ENCODE data around the gene RPTOR.

The RPTOR gene

DNA sequence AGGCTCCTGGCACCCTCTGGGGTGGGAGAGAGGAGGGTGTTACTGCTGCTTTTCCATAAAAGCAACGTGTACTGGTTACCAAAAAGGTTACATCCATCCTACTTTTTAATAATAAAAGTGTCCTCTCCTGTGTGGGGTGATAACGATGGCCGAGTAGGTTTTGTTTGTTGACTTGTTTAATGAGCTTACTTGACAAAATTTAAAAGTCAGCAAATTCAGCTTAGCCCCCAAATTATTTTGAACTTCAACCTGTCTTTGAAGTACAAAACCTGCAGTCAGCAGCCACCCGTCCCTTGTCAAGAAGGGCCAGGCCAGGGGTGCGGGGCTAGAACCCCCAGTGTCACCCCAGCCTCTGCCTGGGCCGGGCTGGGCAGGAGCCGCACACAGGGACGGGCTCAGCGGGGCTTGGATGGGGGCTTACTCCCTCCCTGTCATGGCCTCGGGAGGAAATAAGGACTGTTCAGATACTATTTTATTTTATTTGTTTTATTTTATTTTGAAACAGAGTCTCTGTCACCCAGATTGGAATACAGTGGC, 343.1 kb downstream of the RPTOR start:
- TF ChIP-seq, protein P1, sequence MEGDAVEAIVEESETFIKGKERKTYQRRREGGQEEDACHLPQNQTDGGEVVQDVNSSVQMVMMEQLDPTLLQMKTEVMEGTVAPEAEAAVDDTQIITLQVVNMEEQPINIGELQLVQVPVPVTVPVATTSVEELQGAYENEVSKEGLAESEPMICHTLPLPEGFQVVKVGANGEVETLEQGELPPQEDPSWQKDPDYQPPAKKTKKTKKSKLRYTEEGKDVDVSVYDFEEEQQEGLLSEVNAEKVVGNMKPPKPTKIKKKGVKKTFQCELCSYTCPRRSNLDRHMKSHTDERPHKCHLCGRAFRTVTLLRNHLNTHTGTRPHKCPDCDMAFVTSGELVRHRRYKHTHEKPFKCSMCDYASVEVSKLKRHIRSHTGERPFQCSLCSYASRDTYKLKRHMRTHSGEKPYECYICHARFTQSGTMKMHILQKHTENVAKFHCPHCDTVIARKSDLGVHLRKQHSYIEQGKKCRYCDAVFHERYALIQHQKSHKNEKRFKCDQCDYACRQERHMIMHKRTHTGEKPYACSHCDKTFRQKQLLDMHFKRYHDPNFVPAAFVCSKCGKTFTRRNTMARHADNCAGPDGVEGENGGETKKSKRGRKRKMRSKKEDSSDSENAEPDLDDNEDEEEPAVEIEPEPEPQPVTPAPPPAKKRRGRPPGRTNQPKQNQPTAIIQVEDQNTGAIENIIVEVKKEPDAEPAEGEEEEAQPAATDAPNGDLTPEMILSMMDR (IDR thresholded peaks at IDR 0.05; ENCODE audit: insufficient read depth, low read depth, low read length, missing control alignments): no peak
- no peak overlapping the region for H3K4me3 ChIP-seq (ENCODE audit: low read depth, low read length)

DNA sequence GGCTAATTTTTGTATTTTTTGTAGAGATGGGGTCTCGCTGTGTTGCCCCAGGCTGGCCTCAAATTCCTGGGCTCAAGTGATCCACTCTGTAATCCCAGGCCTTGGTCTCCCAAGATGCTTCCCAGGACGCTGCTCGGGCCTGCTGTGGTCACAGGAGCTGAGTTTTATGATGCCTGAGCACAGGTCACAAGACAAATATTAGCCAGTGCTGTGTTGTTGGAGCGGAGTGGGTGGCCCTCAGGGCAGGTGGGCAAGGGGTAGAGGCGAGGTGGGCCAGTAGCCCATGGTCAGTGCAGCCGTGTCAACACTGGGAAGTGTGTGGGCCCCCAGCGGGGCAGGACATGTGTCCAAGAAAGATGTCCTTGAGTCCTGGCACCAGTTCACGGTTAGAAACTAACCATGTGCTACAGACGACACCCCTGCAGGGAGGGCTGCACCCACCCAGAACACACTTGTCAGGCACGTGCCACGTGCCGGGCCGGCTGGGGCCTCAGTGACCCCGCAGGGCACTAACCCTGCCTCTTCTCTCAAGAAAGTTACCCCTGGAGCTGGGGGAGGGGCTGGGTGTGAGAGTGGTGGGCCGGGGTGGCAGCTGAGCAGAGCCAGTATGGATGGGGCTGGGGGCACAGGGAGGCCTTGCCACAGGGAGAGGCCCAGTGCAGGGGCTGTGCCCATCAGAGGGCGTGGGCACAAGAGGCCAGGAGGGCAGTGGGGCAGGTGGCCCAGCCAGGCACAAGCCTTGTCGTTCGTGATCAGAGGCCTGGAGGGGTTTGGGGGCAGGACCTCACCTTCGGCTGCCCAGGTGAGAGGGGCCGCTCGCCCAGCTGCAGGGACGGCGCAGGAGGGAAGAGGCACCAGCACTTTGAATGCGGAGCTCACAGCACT, 343.9 kb downstream of the RPTOR start:
- TF ChIP-seq, protein P1 (IDR thresholded peaks at IDR 0.05; ENCODE audit: insufficient read depth, low read depth, low read length, missing control alignments): no peak
- DNase-seq (ENCODE audit: low read depth): no peak
- H3K4me3 ChIP-seq (ENCODE audit: low read depth, low read length): no peak overlapping the region

More for the DNA sequence above, 343.1 kb downstream of the RPTOR start:
- DNase-seq (ENCODE audit: low read depth): no peak

DNA sequence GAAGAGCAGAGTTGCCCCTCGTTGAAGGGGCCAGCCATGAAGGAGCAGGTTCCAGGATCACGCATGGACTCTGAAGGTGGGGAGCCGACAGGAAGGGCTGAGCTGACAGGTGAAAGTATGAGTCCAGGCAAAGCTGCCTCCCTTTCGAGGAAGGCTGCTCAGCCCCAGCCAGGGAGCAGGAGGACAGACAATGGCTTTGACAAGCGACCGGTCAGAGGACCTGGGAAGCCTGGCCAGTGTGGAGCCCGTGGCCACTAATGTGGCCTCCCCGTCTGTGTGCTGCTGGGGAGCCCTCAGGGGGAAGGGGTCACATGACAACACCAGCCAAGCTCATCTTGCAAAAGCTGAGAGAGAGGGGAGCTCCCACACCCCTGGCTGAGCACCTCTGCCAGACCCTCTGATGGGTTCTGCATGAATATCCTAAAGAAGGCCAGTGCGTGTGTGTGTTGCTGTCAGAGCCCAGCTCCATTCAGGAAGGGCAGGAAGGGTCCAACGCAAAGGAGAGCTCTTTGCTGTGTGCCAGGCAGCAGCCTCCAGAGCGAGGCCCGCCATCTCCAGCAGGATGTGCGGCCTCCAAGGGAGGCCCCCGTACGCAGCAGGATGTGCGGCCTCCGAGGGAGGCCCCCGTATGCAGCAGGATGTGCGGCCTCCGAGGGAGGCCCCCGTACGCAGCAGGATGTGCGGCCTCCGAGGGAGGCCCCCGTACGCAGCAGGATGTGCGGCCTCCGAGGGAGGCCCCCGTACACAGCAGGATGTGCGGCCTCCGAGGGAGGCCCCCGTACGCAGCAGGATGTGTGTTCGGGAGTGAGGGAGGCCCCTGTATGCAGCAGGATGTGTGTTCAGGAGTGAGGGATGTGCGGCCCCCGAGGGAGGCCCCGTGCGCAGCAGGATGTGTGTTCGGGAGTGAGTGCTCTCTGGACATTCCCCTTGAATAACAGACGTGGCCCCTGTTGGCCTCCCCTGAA, 344.9 kb downstream of the RPTOR start:
- TF ChIP-seq, protein P1 (IDR thresholded peaks at IDR 0.05; ENCODE audit: insufficient read depth, low read depth, low read length, missing control alignments): no peak
- H3K4me3 ChIP-seq (ENCODE audit: low read depth, low read length): no peak overlapping the region
- DNase-seq (ENCODE audit: low read depth): no peak

GRCh38 chr17:80890196-80890920, 345.7 kb downstream of the RPTOR start:
- TF ChIP-seq, protein P1 (IDR thresholded peaks at IDR 0.05; ENCODE audit: insufficient read depth, low read depth, low read length, missing control alignments): no peak
- peak overlapping the region; percentile 52 for H3K4me3 ChIP-seq (ENCODE audit: low read depth, low read length)
- no peak for DNase-seq (ENCODE audit: low read depth)

DNA sequence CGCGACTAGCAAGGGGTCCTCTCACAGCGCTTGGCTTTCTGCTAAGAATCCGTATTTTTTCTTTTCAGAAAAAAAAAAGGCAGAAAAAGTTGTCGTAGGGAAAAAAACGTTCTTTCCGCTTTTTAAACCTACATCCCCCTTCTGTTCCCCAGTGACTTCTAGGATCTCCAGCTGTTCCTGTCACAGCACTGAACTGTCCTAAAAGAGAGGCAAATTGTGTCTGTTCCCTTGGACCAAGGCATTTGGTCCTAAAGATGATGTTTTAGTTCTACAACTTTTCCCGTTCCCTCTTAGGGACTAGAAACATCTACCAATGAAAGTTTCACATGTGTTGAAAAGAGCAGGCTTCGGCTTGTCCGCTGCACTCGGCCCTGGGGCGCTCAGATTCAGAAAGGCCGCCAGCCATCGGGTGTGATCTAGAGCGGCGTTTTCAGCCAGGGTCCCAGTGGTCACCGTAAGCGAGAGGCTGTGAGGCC, 346.3 kb downstream of the RPTOR start:
- no peak for DNase-seq (ENCODE audit: low read depth)
- TF ChIP-seq, protein P1 (IDR thresholded peaks at IDR 0.05; ENCODE audit: insufficient read depth, low read depth, low read length, missing control alignments): no peak
- H3K4me3 ChIP-seq (ENCODE audit: low read depth, low read length): peak overlapping the region; percentile 52
